Measurements from ENCODE around the gene DFFA. TPM values are rescaled to one million over a fixed set of nuclear protein-coding genes. Genes with fewer than 3 reads are reported as not detected.
"Not testable (repeated sequence)": the region's sequence is repeated elsewhere in the genome, so short reads cannot be mapped to it uniquely, and the experiment has no call there.

DFFA gene
- polyA plus RNA-seq, 3 donors, result 11.0 to 17.8 (median 17.3) TPM

GRCh38 chr1:10425826-10426534 is 46.3 kb downstream of the DFFA start:
- H3K27me3 ChIP-seq (ENCODE audit: control insufficient read depth in 2 of 2, insufficient read depth in 2 of 2, low read length in 2 of 2); H3K9me3 ChIP-seq (replicated peaks in 1 of 2; ENCODE audit: control insufficient read depth in 1 of 2, insufficient read depth in 1 of 2, low read length in 2 of 2); H3K4me2 ChIP-seq (replicated peaks; ENCODE audit: extremely low read depth, low read length, poor library complexity, severe bottlenecking); H3K9ac ChIP-seq (ENCODE audit: insufficient read depth, low read length, poor library complexity, severe bottlenecking); H3K27me3 Mint-ChIP-seq (ENCODE audit: low read depth in 3 of 3); H3K27ac ChIP-seq (ENCODE audit: low read depth in 1 of 2, low read length in 2 of 2); DNase-seq; H3K79me2 ChIP-seq (ENCODE audit: insufficient read depth, low read length); H2AFZ ChIP-seq (ENCODE audit: insufficient read depth, low read depth, low read length, poor library complexity, severe bottlenecking); H4K20me1 ChIP-seq (ENCODE audit: insufficient read depth, low read length); H3K4me3 ChIP-seq (replicated peaks in 1 of 3; ENCODE audit: low read depth in 2 of 3, low read length in 3 of 3); intact Hi-C loops (cut with micrococcal nuclease); H3K9me3 Mint-ChIP-seq: not testable (repeated sequence)
- Histone ChIP-seq H3K4me1 (ENCODE audit: control insufficient read depth in 1 of 2, insufficient read depth in 2 of 2, low read length in 2 of 2) (peaks cover 21 to 34% of the 10 kb centered on the region in 2 donors), H3K36me3 (replicated peaks in 1 of 2; ENCODE audit: control insufficient read depth in 1 of 2, insufficient read depth in 2 of 2, low read length in 2 of 2) (peaks cover 13 to 24% of the 10 kb centered on the region in 2 donors)
- peaks cover 34 to 35% of the 10 kb centered on the region in 2 donors for H3K36me3 Mint-ChIP-seq
- peak overlapping the region in 4 of 7 donors; percentile 54 to 88 (median 64) for H3K27ac Mint-ChIP-seq
- H3K4me1 Mint-ChIP-seq, result peaks cover 28% of the 10 kb centered on the region
- peak overlapping the region; percentile 66 to 77 for H3K4me3 Mint-ChIP-seq
- WGBS (ENCODE audit: insufficient coverage), result 78% methylated on average over 6 of the region's 21 CpGs

GRCh38 chr1:10424651-10425050 is 47.7 kb downstream of the DFFA start:
- Histone ChIP-seq H3K4me1 (ENCODE audit: control insufficient read depth in 1 of 2, insufficient read depth in 2 of 2, low read length in 2 of 2) (peaks cover 13 to 21% of the 10 kb centered on the region in 2 donors), H4K20me1 (ENCODE audit: insufficient read depth, low read length) (no peaks in the 10 kb centered on the region), H3K9ac (ENCODE audit: insufficient read depth, low read length, poor library complexity, severe bottlenecking) (no peak overlapping the region), H3K27me3 (ENCODE audit: control insufficient read depth in 2 of 2, insufficient read depth in 2 of 2, low read length in 2 of 2) (no peaks in the 10 kb centered on the region), H3K79me2 (ENCODE audit: insufficient read depth, low read length) (no peaks in the 10 kb centered on the region), H3K4me2 (replicated peaks; ENCODE audit: extremely low read depth, low read length, poor library complexity, severe bottlenecking) (no peak overlapping the region), H2AFZ (ENCODE audit: insufficient read depth, low read depth, low read length, poor library complexity, severe bottlenecking) (no peak overlapping the region), H3K27ac (ENCODE audit: low read depth in 1 of 2, low read length in 2 of 2) (no peak overlapping the region), H3K4me3 (replicated peaks in 1 of 3; ENCODE audit: low read depth in 2 of 3, low read length in 3 of 3) (no peak overlapping the region), H3K36me3 (replicated peaks in 1 of 2; ENCODE audit: control insufficient read depth in 1 of 2, insufficient read depth in 2 of 2, low read length in 2 of 2) (peaks cover 25 to 37% of the 10 kb centered on the region in 2 donors), H3K9me3 (replicated peaks in 1 of 2; ENCODE audit: control insufficient read depth in 1 of 2, insufficient read depth in 1 of 2, low read length in 2 of 2) (no peaks in the 10 kb centered on the region)
- intact Hi-C loops (cut with micrococcal nuclease), result no loop called here
- Mint-ChIP-seq H3K27ac (no peak overlapping the region), H3K36me3 (peaks cover 47 to 49% of the 10 kb centered on the region in 2 donors), H3K9me3 (peaks cover 0 to 5% (median 0%) of the 10 kb centered on the region in 7 donors), H3K4me3 (no peak overlapping the region), H3K4me1 (peaks cover 20% of the 10 kb centered on the region), H3K27me3 (ENCODE audit: low read depth in 3 of 3) (peaks cover 0 to 2% (median 1%) of the 10 kb centered on the region in 3 donors)
- no peak for DNase-seq
- TF ChIP-seq CTCF (IDR thresholded peaks at IDR 0.05), result no peak
- 100% methylated on average over 4 of the region's 8 CpGs for WGBS (ENCODE audit: insufficient coverage)

Data from CD14-positive monocyte (primary cell).